ENCODE results near the gene MPI. TPM values are rescaled to one million over a fixed set of nuclear protein-coding genes. Genes with fewer than 3 reads are reported as not detected.

Gene MPI
- total and polyA plus RNA-seq, 8 donors: 27.8 to 69.8 (median 60.8) TPM

DNA sequence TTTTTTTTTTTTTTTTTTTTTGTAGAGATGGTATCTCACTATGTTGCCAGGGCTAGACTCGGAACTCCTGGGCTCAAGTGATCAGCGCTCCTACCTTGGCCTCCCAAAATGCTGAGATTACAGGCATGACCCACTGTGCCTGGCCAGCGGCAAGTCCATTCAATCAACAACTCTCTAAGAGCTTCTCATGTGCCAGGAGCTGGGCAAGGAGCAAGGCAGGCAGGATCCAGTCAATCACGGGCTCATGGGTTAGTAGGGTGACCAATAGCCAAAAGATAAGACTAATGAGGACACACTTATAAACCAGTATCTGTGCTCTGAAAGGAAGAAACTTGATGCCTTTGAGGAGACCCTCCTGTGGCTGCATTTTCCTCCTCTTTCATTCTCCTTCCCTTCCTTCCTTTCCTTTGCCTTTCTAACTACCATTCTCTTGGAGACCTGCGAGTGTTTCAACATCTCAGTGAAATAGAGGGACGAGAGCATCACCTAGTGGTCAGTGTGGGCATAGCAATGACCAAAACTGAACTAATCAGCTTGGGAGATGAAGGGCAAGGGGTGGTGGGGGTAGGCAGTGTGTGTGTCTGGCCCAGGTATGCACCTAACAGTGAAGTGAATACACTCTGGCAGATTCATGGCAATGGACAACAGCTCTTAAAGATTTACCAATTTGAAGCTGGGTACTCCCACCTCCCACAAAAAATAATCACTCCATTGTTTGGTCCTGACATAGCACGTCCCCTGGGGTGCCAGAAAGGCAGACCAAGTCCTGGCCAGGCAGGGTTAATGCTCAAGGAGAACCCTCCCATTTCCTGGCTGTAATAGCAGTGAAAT lies 60.5 kb downstream of the MPI start:
- ATAC-seq (peak; percentile 92), DNase-seq (peak in 3 of 4 donors; percentile 53 to 82 (median 76))
- intact Hi-C loops (cut with DNase I): loop anchor here in 1 of 2 donors (5.0 to 10.0 kb wide), 2 partner anchors 178 to 315 kb away; no protein-coding TSS in a partner anchor
- peaks cover 10 to 14% of the 10 kb centered on the region in 2 donors for H3K4me1 ChIP-seq
- peaks cover 0 to 4% of the 10 kb centered on the region in 2 donors for H3K27me3 ChIP-seq
- TF ChIP-seq, protein P1, sequence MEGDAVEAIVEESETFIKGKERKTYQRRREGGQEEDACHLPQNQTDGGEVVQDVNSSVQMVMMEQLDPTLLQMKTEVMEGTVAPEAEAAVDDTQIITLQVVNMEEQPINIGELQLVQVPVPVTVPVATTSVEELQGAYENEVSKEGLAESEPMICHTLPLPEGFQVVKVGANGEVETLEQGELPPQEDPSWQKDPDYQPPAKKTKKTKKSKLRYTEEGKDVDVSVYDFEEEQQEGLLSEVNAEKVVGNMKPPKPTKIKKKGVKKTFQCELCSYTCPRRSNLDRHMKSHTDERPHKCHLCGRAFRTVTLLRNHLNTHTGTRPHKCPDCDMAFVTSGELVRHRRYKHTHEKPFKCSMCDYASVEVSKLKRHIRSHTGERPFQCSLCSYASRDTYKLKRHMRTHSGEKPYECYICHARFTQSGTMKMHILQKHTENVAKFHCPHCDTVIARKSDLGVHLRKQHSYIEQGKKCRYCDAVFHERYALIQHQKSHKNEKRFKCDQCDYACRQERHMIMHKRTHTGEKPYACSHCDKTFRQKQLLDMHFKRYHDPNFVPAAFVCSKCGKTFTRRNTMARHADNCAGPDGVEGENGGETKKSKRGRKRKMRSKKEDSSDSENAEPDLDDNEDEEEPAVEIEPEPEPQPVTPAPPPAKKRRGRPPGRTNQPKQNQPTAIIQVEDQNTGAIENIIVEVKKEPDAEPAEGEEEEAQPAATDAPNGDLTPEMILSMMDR (IDR thresholded peaks at IDR 0.05): peak; percentile 90 to 95
- H3K27ac ChIP-seq: no peak overlapping the region
- H3K36me3 ChIP-seq: no peaks in the 10 kb centered on the region
- H3K9me3 ChIP-seq: no peaks in the 10 kb centered on the region
- no peak overlapping the region for H3K4me3 ChIP-seq

GRCh38 chr15:74951006-74951405 lies 61.2 kb downstream of the MPI start:
- no peak for DNase-seq
- H3K9me3 ChIP-seq: no peaks in the 10 kb centered on the region
- peaks cover 15 to 21% of the 10 kb centered on the region in 2 donors for H3K4me1 ChIP-seq
- no peaks in the 10 kb centered on the region for H3K36me3 ChIP-seq
- no peak for ATAC-seq
- H3K27me3 ChIP-seq: peaks cover 0 to 11% of the 10 kb centered on the region in 2 donors
- H3K27ac ChIP-seq: no peak overlapping the region
- intact Hi-C loops (cut with DNase I): loop anchor here in 1 of 2 donors (5.0 to 10.0 kb wide), 2 partner anchors 179 to 316 kb away; no protein-coding TSS in a partner anchor
- TF ChIP-seq, protein P1 (IDR thresholded peaks at IDR 0.05): no peak
- no peak overlapping the region for H3K4me3 ChIP-seq

Small RNA genes within 50 kb of the gene (microRNA-seq; reads per million reads assigned to microRNA genes)
- 1.8 to 1.9 reads per million in 2 donors for gene MIR6882

Other genes with a start within 250 kb of the MPI start
- gene EDC3, start 194.0 kb upstream of the MPI start, total RNA-seq: 10 to 100 TPM; 27.9 to 28.0 TPM
- 10 to 100 TPM; 34.9 to 43.6 (median 37.4) TPM for gene EDC3, start 194.0 kb upstream of the MPI start, polyA plus RNA-seq (ENCODE audit: insufficient read length in 6 of 6)
- gene CYP1A1, start 164.5 kb upstream of the MPI start, total RNA-seq: not detected
- 1 to 10 TPM in 2 of 6 donors, under 1 TPM in 4; 0.31 to 1.4 (median 0.86) TPM for gene CYP1A1, start 164.5 kb upstream of the MPI start, polyA plus RNA-seq (ENCODE audit: insufficient read length in 6 of 6)
- gene CYP1A2, start 141.2 kb upstream of the MPI start, total RNA-seq: under 1 TPM in 1 of 2 donors, not detected in 1; 0.15 TPM
- under 1 TPM; 0.21 to 0.58 (median 0.35) TPM for gene CYP1A2, start 141.2 kb upstream of the MPI start, polyA plus RNA-seq (ENCODE audit: insufficient read length in 6 of 6)
- gene CSK, start 108.0 kb upstream of the MPI start, total RNA-seq: 100 to 1,000 TPM in 1 of 2 donors, 10 to 100 TPM in 1; 52.3 to 101 TPM
- gene CSK, start 108.0 kb upstream of the MPI start, polyA plus RNA-seq (ENCODE audit: insufficient read length in 6 of 6): 10 to 100 TPM; 41.5 to 55.9 (median 48.3) TPM
- gene LMAN1L, start 77.2 kb upstream of the MPI start, total RNA-seq: under 1 TPM in 1 of 2 donors, not detected in 1; 0.39 TPM
- gene LMAN1L, start 77.2 kb upstream of the MPI start, polyA plus RNA-seq (ENCODE audit: insufficient read length in 6 of 6): under 1 TPM in 2 of 6 donors, not detected in 4; 0.08 to 0.32 TPM
- gene CPLX3, start 63.4 kb upstream of the MPI start, total RNA-seq: not detected
- under 1 TPM in 1 of 6 donors, not detected in 5; 0.14 TPM for gene CPLX3, start 63.4 kb upstream of the MPI start, polyA plus RNA-seq (ENCODE audit: insufficient read length in 6 of 6)
- 10 to 100 TPM; 37.4 to 45.1 TPM for gene ULK3, start 46.9 kb upstream of the MPI start, total RNA-seq
- 10 to 100 TPM; 27.3 to 44.8 (median 34.9) TPM for gene ULK3, start 46.9 kb upstream of the MPI start, polyA plus RNA-seq (ENCODE audit: insufficient read length in 6 of 6)
- 100 to 1,000 TPM; 131 to 138 TPM for gene SCAMP2, start 16.7 kb upstream of the MPI start, total RNA-seq
- 10 to 100 TPM; 42.8 to 56.2 (median 44.8) TPM for gene SCAMP2, start 16.7 kb upstream of the MPI start, polyA plus RNA-seq (ENCODE audit: insufficient read length in 6 of 6)
- 10 to 100 TPM; 66.0 to 84.7 TPM for gene FAM219B, start 16.8 kb downstream of the MPI start, total RNA-seq
- gene FAM219B, start 16.8 kb downstream of the MPI start, polyA plus RNA-seq (ENCODE audit: insufficient read length in 6 of 6): 10 to 100 TPM; 59.2 to 63.2 (median 60.3) TPM
- 100 to 1,000 TPM; 170 TPM for gene COX5A, start 48.0 kb downstream of the MPI start, total RNA-seq
- gene COX5A, start 48.0 kb downstream of the MPI start, polyA plus RNA-seq (ENCODE audit: insufficient read length in 6 of 6): 100 to 1,000 TPM; 112 to 131 (median 127) TPM
- gene RPP25, start 66.7 kb downstream of the MPI start, total RNA-seq: 10 to 100 TPM; 13.8 to 14.1 TPM
- 1 to 10 TPM; 4.0 to 9.5 (median 6.0) TPM for gene RPP25, start 66.7 kb downstream of the MPI start, polyA plus RNA-seq (ENCODE audit: insufficient read length in 6 of 6)
- 10 to 100 TPM in 1 of 2 donors, 1 to 10 TPM in 1; 1.9 to 20.1 TPM for gene SCAMP5, start 105.5 kb downstream of the MPI start, total RNA-seq
- 10 to 100 TPM; 12.7 to 31.3 (median 13.8) TPM for gene SCAMP5, start 105.5 kb downstream of the MPI start, polyA plus RNA-seq (ENCODE audit: insufficient read length in 6 of 6)
- gene PPCDC, start 133.5 kb downstream of the MPI start, total RNA-seq: 10 to 100 TPM; 13.2 to 14.1 TPM
- 10 to 100 TPM in 4 of 6 donors, 1 to 10 TPM in 2; 9.4 to 19.0 (median 11.6) TPM for gene PPCDC, start 133.5 kb downstream of the MPI start, polyA plus RNA-seq (ENCODE audit: insufficient read length in 6 of 6)